Measurements from ENCODE around the gene PCSK5. TPM values are rescaled to one million over a fixed set of nuclear protein-coding genes. Genes with fewer than 3 reads are reported as not detected.

Gene PCSK5
- total RNA-seq, 1 donor from 2014 or later: 78.9 TPM

DNA sequence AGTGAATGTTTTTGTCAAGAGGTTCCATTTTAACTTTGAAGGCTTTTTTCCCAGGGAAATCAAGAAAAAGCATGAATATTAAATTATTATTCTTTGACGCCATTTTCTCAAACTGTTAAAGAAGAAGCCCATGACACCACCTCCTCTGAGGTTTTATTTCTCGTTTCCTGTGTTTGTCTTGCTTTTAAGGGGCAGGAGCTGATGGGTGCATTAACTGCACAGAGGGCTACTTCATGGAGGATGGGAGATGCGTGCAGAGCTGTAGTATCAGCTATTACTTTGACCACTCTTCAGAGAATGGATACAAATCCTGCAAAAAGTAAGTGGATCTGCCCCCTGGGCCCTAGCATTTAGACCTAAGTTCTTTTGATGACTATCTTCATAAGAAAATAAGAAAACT is 298.4 kb downstream of the PCSK5 start:
- DNase-seq (ENCODE audit: low spot score): no peak

DNA sequence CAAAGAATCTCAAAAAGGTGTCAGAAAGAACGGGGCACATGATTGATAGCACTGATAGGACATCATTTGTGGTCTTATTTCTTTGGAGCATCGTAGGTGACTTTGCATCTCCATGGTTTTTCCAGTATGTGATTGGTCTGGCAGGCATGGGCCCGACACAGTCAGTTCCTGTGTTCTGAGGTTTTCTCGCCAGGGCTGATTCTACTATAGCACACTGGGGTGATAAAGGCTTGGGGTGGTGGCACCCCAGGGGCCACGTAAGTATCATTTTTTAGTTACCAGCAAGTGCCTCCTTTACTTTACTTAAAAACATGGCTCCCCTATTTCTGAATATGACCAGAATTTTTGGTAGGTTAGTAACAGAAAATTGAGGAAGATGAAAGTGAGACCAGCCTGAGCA is 301.0 kb downstream of the PCSK5 start:
- no peak for DNase-seq (ENCODE audit: low spot score)

DNA sequence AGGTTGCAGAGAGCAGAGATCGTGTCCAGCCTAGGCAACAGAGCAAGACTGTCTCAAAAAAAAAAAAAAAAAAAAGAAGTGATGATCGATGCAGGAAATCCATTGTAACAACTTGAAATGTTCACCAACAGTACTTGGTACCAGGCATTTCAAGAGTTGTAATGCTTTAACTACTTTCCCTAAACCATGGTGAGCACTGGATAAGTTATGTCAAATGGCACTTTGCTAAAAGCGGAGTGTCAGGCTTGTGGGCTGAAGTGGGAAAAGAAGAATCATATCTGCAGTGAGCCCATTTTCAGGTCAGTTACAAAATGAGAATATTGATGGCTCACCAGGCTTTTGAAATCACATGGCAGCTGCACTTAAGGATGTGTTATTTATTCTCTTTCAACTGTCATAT is 301.5 kb downstream of the PCSK5 start:
- DNase-seq (ENCODE audit: low spot score): no peak

DNA sequence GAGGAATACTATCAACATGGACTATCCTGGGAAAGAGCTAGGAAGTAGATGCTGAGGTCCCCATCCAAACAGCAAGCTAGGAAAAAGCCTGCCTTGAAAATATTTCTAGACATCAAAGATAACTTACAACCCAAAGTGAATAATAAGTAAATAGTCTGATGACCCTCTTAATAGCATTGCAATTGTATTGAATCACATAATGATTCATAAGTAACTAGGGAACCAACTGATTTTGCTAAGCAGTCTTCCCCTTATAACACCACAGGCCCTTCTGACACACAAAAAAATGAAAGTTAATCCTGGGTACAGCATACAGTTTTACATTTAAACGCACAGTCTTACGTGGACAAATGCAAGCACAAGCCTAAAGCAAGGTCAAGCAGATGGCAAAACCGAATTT is 304.4 kb downstream of the PCSK5 start:
- no peak for DNase-seq (ENCODE audit: low spot score)

DNA sequence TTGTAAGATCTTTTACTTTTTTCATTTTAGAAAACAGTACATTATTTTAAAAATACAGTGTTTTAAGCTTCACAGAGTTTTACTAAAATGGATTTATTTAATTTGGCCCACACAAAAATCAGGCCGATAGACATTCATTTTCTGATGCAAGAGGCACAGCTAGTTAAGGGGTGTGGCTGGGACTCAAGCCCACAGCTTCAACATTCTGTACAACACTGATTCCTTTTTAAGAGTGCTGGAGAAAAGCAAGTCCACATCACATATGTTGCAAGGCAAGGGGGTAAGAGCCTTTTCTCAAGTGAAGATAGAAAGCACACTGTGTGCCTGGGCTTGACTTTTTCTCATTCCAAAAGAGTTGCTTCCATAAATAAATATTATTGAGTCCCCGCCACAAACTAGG is 307.9 kb downstream of the PCSK5 start:
- DNase-seq (ENCODE audit: low spot score): no peak

DNA sequence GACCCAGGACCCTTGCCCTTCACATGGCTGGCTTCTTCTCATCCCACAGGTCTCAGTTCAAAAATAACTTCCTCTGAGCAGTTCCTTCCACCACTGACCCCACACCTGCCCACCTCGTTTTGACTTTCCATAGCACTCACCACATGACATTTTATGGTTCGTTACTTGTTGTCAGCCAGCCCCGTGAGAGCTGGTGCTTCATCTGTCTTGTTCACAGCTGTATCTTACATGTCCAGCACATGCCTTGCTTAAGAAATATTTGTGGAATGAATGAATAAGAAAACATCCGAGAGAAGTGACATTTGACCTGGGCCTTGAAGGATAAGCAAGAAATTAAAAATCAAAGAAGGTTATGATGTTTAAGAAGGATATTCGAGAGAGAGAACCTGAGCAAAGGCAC is 309.8 kb downstream of the PCSK5 start:
- DNase-seq (ENCODE audit: low spot score): no peak

DNA sequence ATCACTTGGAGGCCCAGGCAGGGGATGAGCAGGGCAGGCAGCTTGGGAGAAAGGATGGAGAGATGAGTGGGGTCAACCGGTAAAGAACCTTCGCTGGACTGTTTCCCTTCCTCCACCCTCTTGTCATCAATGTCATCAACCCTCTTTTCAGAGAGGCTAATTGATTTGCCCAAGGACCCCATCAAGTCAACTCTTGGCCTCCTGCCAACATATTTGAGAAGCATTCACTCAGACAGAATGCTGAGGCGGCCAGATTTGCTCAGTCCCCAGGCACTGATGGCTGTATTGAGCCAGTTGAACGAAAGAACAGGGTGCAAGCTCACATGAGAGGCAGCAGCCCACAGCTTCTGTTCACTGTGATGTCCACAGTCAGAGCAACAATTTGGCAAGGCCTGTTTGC is 310.3 kb downstream of the PCSK5 start:
- no peak for DNase-seq (ENCODE audit: low spot score)

DNA sequence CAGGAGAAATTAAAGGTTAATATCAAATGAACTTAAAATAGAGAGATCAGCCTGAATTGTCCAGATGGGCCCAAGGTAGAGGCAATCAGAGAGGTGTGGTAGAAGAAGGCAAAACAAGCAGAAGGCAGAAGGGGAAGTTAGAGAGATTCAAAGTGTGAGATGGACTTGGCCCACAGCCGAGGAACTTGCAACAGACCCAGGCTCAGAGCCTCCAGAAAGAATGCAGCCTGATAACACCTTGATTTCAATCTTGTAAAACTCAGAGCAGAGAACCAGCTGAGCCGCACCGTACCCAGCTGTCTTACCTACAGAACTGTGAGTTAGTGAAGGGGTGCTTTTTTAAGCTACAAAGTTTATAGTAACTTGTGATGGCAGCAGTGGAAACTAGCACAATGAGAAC is 312.9 kb downstream of the PCSK5 start:
- DNase-seq (ENCODE audit: low spot score): peak; percentile 37

DNA sequence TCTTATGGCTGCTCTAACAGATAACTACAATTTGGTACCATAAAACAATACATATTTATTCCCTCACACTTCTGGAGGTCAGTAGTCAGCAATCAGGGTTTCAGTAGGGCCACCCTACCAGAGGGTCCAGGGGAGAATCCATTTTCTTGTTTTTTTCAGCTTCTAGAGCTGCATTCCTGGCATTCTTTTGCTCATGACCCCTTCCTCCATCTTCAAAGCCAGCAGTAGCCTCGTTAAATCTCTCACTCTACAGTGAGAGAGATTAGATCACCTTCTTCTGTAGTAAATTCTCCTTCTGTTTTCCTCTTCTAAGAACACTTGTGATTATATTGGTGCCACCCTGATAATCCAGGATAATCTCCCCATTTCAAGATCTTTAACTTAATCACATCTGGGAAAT is 316.3 kb downstream of the PCSK5 start:
- no peak for DNase-seq (ENCODE audit: low spot score)

DNA sequence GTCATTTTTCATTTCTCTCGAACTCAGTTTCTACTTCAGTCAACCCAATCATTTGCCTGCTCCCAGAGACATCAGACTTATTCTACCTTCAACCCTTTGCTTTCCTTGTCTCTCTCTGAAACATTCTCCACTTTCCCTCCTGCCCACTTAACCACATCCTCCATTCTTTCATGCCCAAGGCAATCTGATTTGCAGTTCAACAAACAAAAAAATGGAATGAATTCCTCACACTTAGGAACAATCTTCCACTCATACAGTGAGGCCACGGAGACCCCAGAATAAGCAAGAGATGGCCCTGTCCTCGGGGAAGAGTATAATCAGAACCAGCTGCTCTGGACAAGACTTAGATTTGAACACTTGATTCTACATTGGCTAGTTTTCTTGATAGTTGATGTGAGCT is 323.3 kb downstream of the PCSK5 start:
- DNase-seq (ENCODE audit: low spot score): no peak

DNA sequence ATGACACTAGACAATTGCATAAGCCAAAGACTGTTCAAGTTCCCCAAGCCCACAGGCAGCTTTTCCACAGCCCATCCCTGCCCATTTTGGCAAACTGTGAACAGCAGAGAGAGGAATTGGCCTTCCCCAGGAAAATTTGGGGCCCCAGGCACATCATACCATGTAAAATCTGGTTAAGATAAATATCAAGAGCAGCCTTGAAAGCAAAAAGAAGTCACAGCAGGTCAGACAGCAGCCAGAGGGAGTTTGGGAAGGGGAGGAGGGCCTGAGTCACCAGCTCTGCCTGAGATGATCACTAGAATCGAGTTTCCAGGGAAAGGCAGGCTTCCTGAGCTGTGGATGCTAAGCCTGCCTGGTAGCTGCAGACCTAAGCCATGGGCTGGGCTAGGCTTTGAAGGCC is 324.6 kb downstream of the PCSK5 start:
- DNase-seq (ENCODE audit: low spot score): no peak

DNA sequence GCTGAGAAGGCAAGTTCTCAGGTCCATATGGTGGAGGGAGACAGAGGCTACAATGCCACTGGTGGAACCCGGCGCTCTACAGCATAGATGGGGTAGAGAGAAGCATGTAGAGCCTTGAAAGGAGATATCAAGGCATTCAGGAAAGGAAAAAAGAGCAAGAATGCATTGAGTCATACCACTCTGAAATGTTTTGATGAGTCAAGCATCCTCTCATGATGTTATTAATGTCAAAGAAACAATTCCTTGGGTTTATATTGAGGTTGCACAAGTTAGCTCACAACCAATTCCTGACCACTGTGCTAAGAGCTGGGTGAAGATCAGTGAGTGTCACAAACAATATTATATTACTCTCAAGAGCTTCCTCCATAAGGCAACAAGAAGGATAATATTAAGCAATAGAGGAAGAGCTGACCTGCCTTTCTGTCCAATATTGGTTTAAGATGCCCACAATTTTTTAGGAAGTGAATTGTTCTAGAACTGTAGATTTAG is 325.7 kb downstream of the PCSK5 start:
- DNase-seq (ENCODE audit: low spot score): no peak

DNA sequence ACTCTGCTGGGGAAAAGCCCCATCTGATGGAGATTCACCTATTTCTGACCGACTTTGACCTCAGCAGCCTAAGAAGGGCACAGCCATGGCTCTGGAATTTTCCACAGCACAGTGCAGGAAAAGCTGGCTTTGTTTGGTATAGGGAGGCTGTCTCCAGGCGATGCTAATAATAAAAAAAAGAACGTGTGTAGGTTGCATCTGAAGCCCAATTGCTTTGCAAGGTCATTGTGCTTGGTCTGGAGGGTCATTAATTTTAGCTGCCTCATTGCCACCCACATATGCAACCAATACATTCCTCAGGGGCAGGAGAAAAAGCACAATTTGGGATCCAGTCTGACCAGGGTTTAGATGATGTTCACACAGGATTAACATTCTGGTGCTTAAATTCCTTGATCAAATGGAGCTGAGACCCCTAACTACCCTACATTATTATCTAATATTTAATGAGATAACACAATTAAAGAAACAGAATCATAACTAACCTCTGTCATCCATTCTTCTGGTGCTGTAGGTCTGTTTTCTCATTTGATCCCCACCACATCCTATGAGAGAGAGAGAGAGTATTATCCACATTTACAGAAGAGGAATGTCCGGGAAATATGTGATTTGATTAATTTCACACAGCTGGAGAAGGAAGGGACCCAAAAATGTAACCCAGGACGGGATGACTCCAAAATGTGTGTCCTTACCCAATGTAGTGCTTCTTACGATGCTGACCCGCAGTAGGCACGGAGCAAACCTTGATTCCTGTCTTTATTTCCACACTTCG is 327.8 kb downstream of the PCSK5 start:
- no peak for DNase-seq (ENCODE audit: low spot score)

DNA sequence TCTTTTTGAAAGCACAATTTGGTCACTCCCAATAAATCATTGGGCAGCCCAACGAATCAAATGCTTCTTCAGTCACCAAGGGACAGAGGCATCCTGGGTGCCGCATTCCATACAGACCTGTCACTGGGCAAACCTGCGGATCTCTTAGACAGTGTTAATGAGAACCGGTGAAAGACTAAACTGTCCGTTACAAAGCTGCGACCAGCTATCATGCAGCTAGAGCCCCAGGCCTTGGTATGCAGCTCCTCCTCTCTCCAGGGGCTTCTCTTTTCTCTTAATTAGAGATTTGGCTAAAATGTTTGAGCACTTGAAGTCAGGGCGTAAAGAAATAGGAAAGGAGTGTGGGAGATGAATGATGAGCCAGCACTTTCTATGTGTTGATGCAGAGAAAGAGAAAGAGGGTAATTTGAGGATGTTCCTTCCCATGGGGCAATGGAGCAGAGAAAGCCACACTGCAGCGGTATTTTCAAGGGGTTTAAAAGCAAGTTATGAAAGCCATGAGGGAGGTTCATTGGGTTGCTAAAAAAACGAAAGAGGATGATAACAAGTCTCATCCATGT is 328.5 kb downstream of the PCSK5 start:
- no peak for DNase-seq (ENCODE audit: low spot score)

DNA sequence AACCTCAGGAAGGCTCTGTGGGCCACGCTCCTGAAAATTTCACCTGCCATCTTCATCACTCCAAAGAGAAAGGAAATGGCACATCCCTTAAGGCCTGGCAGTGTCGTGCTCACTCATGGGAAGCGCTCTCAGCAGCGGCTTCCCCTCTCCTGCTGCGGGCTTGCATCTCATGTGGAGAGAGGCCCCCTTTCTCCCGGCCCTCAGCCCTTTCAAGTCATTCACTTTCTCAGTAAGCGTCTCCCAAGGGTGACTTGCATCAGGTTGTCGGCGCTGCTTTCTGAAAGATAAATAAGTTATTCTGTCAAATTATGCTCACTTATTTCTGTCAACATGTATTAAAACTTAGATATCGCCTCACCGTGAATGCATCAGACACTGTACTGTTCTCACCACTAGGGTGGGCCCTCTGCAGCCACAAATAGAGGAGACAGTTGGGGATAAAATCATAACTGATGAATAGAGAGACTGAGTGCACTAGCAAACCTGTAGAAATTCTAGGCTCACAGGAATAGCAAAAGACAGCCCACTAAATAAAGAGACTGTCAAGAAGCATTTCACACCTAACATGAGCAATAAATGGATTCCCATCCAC is 329.2 kb downstream of the PCSK5 start:
- no peak for DNase-seq (ENCODE audit: low spot score)

DNA sequence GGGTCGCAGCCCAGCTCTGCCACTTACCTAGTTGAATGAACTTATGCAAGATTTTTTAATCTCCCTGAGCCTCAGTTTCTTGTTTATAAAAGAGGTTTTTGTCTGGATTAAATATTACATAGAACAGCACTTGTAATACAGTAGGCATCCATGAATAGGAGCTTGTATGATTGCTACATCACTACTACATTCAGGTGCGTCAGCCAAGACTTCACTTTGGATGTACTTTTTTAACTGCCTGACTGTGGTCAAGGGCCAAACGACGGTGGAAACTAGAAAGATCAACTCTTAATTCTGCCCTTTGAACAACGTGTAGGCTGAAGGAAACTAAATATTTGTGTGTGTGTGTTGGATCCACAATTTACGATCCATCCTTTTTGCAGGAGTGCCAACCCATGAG is 330.9 kb downstream of the PCSK5 start:
- no peak for DNase-seq (ENCODE audit: low spot score)

DNA sequence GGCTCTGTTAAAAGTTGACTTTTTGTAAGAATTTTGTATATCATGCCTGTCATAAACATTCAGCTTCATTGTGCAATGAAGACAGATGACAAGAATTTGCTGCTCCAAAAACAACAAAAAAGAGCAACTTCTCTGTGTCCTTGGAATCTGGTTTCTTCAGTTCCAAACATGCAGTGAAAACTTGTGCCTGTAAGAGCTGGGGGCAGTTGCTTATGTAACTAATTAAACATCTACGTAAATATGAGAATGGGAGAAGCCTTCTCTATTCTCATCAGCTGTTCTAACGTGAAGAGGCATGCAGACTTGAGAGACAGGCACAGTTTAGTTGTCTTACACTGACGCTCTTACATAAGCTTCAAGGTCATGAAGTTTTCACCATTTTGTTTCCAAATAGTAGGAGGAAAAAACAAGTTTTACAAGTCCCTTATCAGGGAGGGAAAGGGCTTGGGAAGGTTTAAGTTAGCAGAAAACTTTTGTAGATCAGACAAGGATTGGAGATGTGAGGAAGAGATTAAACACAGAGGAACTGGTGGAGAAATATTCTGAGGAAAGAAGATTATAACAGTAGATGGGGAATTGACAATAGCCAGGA is 333.4 kb downstream of the PCSK5 start:
- DNase-seq (ENCODE audit: low spot score): no peak

DNA sequence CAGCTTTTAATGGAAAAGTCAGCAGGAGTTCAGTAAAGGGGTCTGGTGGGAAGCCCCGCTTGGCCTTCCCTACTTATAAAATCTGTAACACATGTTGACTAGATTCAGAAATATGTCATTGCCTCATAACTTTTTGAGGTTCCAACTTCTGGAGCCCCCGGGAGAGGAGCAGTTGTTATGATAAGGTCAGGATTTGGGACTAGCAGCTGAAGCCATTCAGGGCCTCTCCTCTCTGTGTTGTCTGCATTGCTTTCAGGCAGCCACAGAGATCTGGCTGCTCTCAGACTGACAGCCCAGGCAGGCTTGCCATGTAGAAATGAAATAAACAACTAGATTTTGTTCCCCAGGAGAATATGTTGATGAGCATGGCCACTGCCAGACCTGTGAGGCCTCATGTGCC is 336.7 kb downstream of the PCSK5 start:
- peak; percentile 12 for DNase-seq (ENCODE audit: low spot score)

DNA sequence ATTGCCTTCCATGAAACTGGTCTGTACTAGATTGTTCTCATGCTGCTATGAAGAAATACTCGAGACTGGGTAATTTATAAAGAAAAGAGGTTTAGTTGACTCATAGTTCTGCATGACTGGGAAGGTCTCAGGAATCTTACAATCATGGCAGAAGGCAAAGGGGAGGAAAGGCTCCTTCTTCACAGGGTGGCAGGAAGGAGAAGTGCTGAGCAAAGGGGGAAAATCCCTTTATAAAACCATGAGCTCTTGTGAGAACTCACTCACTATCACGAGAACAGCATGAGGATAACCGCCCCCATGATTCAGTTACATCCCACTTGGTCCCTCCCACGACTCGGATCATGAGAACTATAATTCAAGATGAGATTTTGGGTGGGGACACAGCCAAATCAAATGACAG is 340.5 kb downstream of the PCSK5 start:
- no peak for DNase-seq (ENCODE audit: low spot score)

DNA sequence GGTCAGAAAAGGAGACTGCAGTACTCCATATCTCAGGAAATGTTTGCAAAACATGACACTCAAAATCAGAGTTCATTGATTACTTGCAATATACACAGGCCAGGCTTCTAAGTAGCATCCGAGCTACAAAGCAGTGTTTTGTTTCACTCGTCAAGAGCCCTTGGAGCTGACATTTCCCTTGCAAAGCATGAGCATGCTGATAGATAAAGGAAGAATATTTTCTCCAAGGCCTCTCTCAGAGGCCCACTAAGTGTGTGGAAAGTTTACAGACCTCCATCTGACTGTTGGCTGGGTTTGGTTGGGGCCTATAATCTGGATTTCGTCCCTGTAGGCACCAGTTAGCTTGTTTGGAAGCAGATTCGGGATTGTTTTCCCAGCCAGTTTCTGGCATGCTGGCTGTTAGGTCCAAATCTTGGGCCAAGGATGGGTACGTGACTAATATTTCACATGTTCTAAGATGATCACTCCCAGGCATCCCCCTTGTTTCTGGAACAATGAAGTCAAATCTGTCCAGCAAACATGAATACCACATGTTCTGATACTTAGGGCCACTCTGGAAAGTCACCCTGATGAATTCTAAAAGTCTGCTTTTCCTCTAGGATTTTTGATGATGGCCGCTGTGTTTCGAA is 342.5 kb downstream of the PCSK5 start:
- DNase-seq (ENCODE audit: low spot score): peak; percentile 16

DNA sequence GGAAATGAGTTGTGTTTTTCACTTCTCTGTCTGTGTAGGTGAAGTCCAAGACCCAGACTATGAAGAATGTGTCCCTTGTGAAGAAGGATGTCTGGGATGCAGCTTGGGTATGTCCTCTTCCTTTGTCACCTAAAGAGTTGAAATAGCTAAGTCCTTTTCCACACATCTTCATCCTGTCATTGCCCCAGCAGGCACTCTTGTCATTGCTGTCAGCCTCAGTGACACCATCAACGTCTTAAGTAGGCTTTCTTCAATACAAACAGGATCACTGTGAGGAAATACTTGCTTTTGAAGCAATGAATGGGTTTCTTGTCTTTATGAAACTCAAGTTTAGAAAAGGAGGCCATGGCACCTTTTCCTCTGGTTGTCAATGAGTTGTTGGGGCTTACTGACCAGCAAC is 350.1 kb downstream of the PCSK5 start:
- DNase-seq (ENCODE audit: low spot score): no peak

DNA sequence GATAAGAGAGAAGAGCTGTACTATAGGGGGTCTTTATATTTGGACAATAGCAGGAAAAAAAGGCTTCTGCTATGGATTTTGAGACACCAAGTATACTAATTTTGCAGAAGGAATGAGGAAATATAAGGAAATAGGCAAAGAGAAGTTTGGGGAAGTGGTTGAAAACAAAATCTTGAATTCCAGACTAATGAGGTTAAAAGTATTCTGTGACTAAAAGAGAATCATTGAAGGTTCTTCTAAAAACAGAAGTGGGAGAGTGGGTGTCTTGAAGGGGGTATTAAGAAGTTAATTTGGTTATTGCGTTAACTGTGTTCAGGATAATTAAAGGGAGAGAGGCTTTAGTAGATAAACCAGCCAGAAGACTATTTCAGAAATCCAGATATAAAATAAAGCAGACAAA is 355.0 kb downstream of the PCSK5 start:
- DNase-seq (ENCODE audit: low spot score): no peak

DNA sequence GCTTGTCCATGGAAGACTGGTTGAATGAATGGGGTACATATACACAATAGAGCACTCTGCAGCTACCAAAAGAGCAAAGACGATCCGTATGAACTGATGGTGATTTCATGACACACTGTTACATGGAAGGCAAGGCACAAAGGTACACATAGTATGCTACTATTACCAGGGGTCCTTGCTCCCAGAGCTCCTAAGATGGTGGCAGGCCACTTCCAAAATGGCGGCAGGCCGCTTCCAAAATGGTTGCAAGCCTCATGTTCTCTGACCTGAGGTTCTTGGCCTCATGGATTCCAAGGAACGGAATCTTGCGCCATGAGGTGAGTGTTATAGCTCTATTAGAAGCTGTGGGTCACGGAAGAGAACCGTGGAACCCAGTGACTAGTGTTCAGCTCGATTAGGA is 356.2 kb downstream of the PCSK5 start:
- no peak for DNase-seq (ENCODE audit: low spot score)

Measured in mucosa of gallbladder (tissue), 1 donor.